HCT116 (cell line): ENCODE measurements around the gene CHFR. TPM values are rescaled to one million over a fixed set of nuclear protein-coding genes. Genes with fewer than 3 reads are reported as not detected.

Source experiments
- ATAC-seq: fragments of 200-7000 bp; cut with Tn5 transposase; 2 replicates; pipeline ENCODE4 v1.9.1; 2020; ENCODE audit warnings: mild to moderate bottlenecking, moderate library complexity
- BruUV-seq: library from RNA; stranded (reverse); fragments of 400-500 nt; replicated peaks from 2 replicates; lab custom pipeline; 2021; lab: Mats Ljungman, UMichigan
- CTCF ChIA-PET: fragments of 300-600 bp; sonication (Branson Sonifier 250); formaldehyde crosslinking; loops from one replicate; lab custom pipeline; 2021; ENCODE audit warnings: antibody characterized with exemption; lab: Charles Lee
- POLR2A ChIA-PET: fragments of 300-600, 350-600 bp; sonication (Branson Sonifier 250); formaldehyde crosslinking; loops from one replicate; lab custom pipeline; 2021; ENCODE audit warnings: antibody characterized with exemption; lab: Charles Lee
- RAD21 ChIA-PET, 2 experiments: fragments of 300-600 bp; sonication (Branson Sonifier 250); formaldehyde crosslinking; loops; one replicate each; lab custom pipeline; 2023; ENCODE audit warnings: low total read pairs in 2 of 2; ENCODE audit not compliant: uncharacterized antibody in 2 of 2, unreplicated experiment in 2 of 2, low non-redundant PET in 1 of 2; lab: Charles Lee
- DNase-seq: peaks from one replicate; pipeline ENCODE4 v3.0.0-alpha.2; 2010; ENCODE audit warnings: low read depth, low spot score
- H2AFZ ChIP-seq: fragments of 200-600 bp; shearing (Covaris generic), sonication (generic); 2 replicates; pipeline ENCODE4 v1.6.1; 2017; ENCODE audit warnings: low read depth, mixed run types, mixed read lengths, antibody characterized with exemption, low read length; ENCODE audit not compliant: poor library complexity, severe bottlenecking
- H3K27ac ChIP-seq: 2 replicates; pipeline ENCODE4 v1.5.1; 2012; ENCODE audit warnings: low read depth, low read length
- H3K27me3 ChIP-seq: fragments of 200-600 bp; sonication (generic); 2 replicates; pipeline ENCODE4 v1.6.1; 2016; ENCODE audit warnings: mixed run types, low read length, mixed read lengths; ENCODE audit not compliant: insufficient read depth
- H3K36me3 ChIP-seq, 2 experiments: fragments of 200-500 bp in 1 of 2; fragments of 200-600 bp in 1 of 2; sonication (Bioruptor generic) in 1 of 2; sonication (generic) in 1 of 2; 2 replicates each; pipeline versions ENCODE4 v1.5.1 to v1.6.1; 2014 to 2016; ENCODE audit warnings: low read length in 2 of 2, inconsistent platforms in 1 of 2, mixed read lengths in 1 of 2, mixed run types in 1 of 2; ENCODE audit not compliant: insufficient read depth in 2 of 2, control insufficient read depth in 1 of 2
- H3K4me1 ChIP-seq, 2 experiments: fragments of 200-600 bp in 1 of 2; sonication (generic) in 1 of 2; 2 replicates each; pipeline versions ENCODE4 v1.5.1 to v1.6.1; 2012 to 2017; ENCODE audit warnings: low read length in 2 of 2, inconsistent platforms in 1 of 2, mild to moderate bottlenecking in 1 of 2, mixed read lengths in 1 of 2, mixed run types in 1 of 2, moderate library complexity in 1 of 2; ENCODE audit not compliant: insufficient read depth in 2 of 2, control insufficient read depth in 1 of 2
- H3K4me2 ChIP-seq: fragments of 200-600 bp; sonication (generic); 2 replicates; pipeline ENCODE4 v1.6.1; 2017; ENCODE audit warnings: mixed run types, low read length, mixed read lengths
- H3K4me3 ChIP-seq, 2 experiments: fragments of 200-600 bp in 1 of 2; sonication (generic) in 1 of 2; replicated peaks in 1 of 2; 2 replicates each; pipeline ENCODE4 v1.5.1; 2011 to 2016; ENCODE audit warnings: low read length in 2 of 2, control low read depth in 1 of 2, low read depth in 1 of 2, mild to moderate bottlenecking in 1 of 2, mixed read lengths in 1 of 2, mixed run types in 1 of 2
- H3K79me2 ChIP-seq: fragments of 200-600 bp; sonication (generic); 2 replicates; pipeline ENCODE4 v1.6.1; 2017; ENCODE audit warnings: mild to moderate bottlenecking, mixed run types, low read length, moderate library complexity, mixed read lengths; ENCODE audit not compliant: insufficient read depth
- H3K9ac ChIP-seq: fragments of 200-600 bp; sonication (generic); 2 replicates; pipeline ENCODE4 v1.6.1; 2016; ENCODE audit warnings: low read length, mixed read lengths
- H3K9me2 ChIP-seq: fragments of 200-600 bp; sonication (generic), shearing (Covaris generic); 2 replicates; pipeline ENCODE4 v1.6.1; 2017; ENCODE audit warnings: mixed run types, mild to moderate bottlenecking, moderate library complexity; ENCODE audit not compliant: insufficient read depth
- H3K9me3 ChIP-seq, 2 experiments: fragments of 200-500 bp in 1 of 2; fragments of 200-600 bp in 1 of 2; sonication (Bioruptor generic) in 1 of 2; sonication (generic) in 1 of 2; 2 replicates each; pipeline ENCODE4 v1.6.1; 2014 to 2017; ENCODE audit warnings: low read length in 2 of 2, mixed read lengths in 2 of 2, inconsistent platforms in 1 of 2, low read depth in 1 of 2, mild to moderate bottlenecking in 1 of 2, mixed run types in 1 of 2, moderate library complexity in 1 of 2; ENCODE audit not compliant: control insufficient read depth in 1 of 2, insufficient read depth in 1 of 2
- H4K20me1 ChIP-seq: fragments of 200-600 bp; sonication (generic), shearing (Covaris generic); 2 replicates; pipeline ENCODE4 v1.6.1; 2017; ENCODE audit warnings: mixed run types, mild to moderate bottlenecking, moderate library complexity; ENCODE audit not compliant: insufficient read depth
- CBX3 ChIP-seq: IDR thresholded peaks from 2 replicates; pipeline ENCODE4 v1.6.1; 2012; ENCODE audit warnings: low read depth
- EGR1 ChIP-seq: IDR thresholded peaks from 2 replicates; pipeline ENCODE4 v1.6.1; 2012; ENCODE audit warnings: low read depth
- EZH2phosphoT487 ChIP-seq: fragments of 200-600 bp; IDR thresholded peaks from 2 replicates; pipeline ENCODE4 v1.6.1; 2018; ENCODE audit warnings: antibody characterized with exemption, borderline replicate concordance
- JUND ChIP-seq: IDR thresholded peaks from 2 replicates; pipeline ENCODE4 v1.6.1; 2012
- POLR2A ChIP-seq: IDR thresholded peaks from 2 replicates; pipeline ENCODE4 v1.7.0; 2011; ENCODE audit warnings: borderline replicate concordance; ENCODE audit not compliant: insufficient read depth, insufficient read length; ENCODE audit errors: extremely low read depth
- RAD21 ChIP-seq: IDR thresholded peaks from 2 replicates; pipeline ENCODE4 v1.6.1; 2012; ENCODE audit warnings: low read depth, mild to moderate bottlenecking
- SIN3A ChIP-seq: IDR thresholded peaks from 2 replicates; pipeline ENCODE4 v1.6.1; 2012; ENCODE audit warnings: low read depth
- SP1 ChIP-seq: IDR thresholded peaks from 2 replicates; pipeline ENCODE4 v1.6.1; 2012; ENCODE audit warnings: low read depth
- TCF7L2 ChIP-seq: IDR thresholded peaks from 2 replicates; pipeline ENCODE4 v1.7.0; 2011; ENCODE audit warnings: borderline replicate concordance, inconsistent platforms; ENCODE audit not compliant: insufficient read depth, insufficient read length; ENCODE audit errors: extremely low read depth
- YY1 ChIP-seq: IDR thresholded peaks from 2 replicates; pipeline ENCODE4 v1.6.1; 2011; ENCODE audit warnings: low read length, low read depth, moderate library complexity, mild to moderate bottlenecking; ENCODE audit not compliant: insufficient replicate concordance; ENCODE audit errors: extremely low read depth
- intact Hi-C: fragments of 100-400 bp; cut with micrococcal nuclease; formaldehyde crosslinking; loops from 2 replicates; pipeline ENCODE4 v1.10.0; 2022
- total RNA-seq: library from RNA; stranded (reverse); gene quantifications from one replicate; pipeline ENCODE4 v1.2.1, GENCODE V29; 2021; ENCODE audit not compliant: unreplicated experiment
- TF ChIP-seq, protein P1 (sequence below), 3 experiments: fragments of 200-600 bp in 1 of 3; sonication (generic) in 1 of 3; IDR thresholded peaks in 2 of 3; conservative IDR thresholded peaks in 1 of 3; 2 replicates each; pipeline ENCODE4 v1.5.1; 2012 to 2017; ENCODE audit warnings: low read depth in 2 of 3, low read length in 2 of 3, antibody characterized with exemption in 1 of 3, borderline replicate concordance in 1 of 3, control low read depth in 1 of 3, mild to moderate bottlenecking in 1 of 3, mixed read lengths in 1 of 3, mixed run types in 1 of 3, moderate library complexity in 1 of 3; ENCODE audit not compliant: insufficient read depth in 1 of 3

Gene CHFR
- total RNA-seq, 1 experiment from 2014 or later = 0.39 TPM

DNA sequence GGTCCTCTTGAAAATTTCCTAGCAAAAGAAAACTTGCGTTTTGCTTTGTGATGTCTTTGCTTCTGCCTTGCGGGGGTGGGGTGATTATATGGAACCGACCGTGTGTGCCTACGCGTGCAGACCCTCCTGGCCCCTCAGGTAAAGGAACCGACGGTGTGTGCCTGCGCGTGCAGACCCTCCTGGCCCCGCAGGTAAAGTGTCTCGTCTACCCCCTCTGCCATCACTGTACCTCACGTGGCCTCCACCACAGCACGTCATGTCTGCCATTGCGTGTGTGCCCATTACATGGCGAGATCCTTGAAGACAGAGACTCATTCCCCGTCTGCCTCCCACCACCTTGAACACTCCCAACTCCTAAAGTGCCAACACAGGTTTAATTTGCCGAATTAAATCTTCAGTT is 62.3 kb downstream of the CHFR start:
- ChIA-PET RAD21 (no interaction called here), CTCF (no interaction called here), POLR2A (no interaction called here)
- H3K27ac ChIP-seq = no peak overlapping the region
- no peaks in the 10 kb centered on the region for H3K27me3 ChIP-seq
- H3K4me3 ChIP-seq = no peak overlapping the region
- H3K4me1 ChIP-seq = peaks cover 9 to 15% of the 10 kb centered on the region in 2 experiments; a peak in 3 of 4 replicates
- H3K79me2 ChIP-seq = peaks cover 52% of the 10 kb centered on the region
- DNase-seq (no peak), ATAC-seq (no peak)
- H3K9me3 ChIP-seq = no peaks in the 10 kb centered on the region
- H3K4me2 ChIP-seq = no peak overlapping the region
- H4K20me1 ChIP-seq = no peaks in the 10 kb centered on the region
- H2AFZ ChIP-seq = no peak overlapping the region
- H3K9me2 ChIP-seq = no peaks in the 10 kb centered on the region
- intact Hi-C loops = loop anchor here (10.0 kb wide), 1 partner anchor 60 kb away; the partner anchor contains the start of gene ANKLE2
- no TSS peak for BruUV-seq
- H3K36me3 ChIP-seq = peaks cover 8 to 21% of the 10 kb centered on the region in 2 experiments; a peak in 3 of 4 replicates
- TF ChIP-seq SIN3A = no peak
- TF ChIP-seq EGR1 = no peak
- no peak for TF ChIP-seq SP1
- no peak for TF ChIP-seq TCF7L2
- no peak for TF ChIP-seq CBX3
- no peak for TF ChIP-seq RAD21
- no peak for TF ChIP-seq POLR2A
- TF ChIP-seq YY1 = no peak
- TF ChIP-seq JUND = no peak
- TF ChIP-seq, protein P1, sequence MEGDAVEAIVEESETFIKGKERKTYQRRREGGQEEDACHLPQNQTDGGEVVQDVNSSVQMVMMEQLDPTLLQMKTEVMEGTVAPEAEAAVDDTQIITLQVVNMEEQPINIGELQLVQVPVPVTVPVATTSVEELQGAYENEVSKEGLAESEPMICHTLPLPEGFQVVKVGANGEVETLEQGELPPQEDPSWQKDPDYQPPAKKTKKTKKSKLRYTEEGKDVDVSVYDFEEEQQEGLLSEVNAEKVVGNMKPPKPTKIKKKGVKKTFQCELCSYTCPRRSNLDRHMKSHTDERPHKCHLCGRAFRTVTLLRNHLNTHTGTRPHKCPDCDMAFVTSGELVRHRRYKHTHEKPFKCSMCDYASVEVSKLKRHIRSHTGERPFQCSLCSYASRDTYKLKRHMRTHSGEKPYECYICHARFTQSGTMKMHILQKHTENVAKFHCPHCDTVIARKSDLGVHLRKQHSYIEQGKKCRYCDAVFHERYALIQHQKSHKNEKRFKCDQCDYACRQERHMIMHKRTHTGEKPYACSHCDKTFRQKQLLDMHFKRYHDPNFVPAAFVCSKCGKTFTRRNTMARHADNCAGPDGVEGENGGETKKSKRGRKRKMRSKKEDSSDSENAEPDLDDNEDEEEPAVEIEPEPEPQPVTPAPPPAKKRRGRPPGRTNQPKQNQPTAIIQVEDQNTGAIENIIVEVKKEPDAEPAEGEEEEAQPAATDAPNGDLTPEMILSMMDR (IDR thresholded peaks at IDR 0.05 in 2 of 3, conservative IDR thresholded peaks at IDR 0.05 in 1 of 3; ENCODE audit: borderline replicate concordance in 1 of 3, insufficient read depth in 1 of 3, low read depth in 2 of 3, low read length in 2 of 3) = no peak
- TF ChIP-seq EZH2phosphoT487 = no peak
- H3K9ac ChIP-seq = no peak overlapping the region
